ENCODE data around the gene CNGA3.

CNGA3 gene

GRCh38 chr2:98376996-98377395 lies 30.7 kb downstream of the CNGA3 start:
- no peak for DNase-seq (ENCODE audit: low read depth, low spot score)

GRCh38 chr2:98377544-98377943 lies 31.3 kb downstream of the CNGA3 start:
- no peak for DNase-seq (ENCODE audit: low read depth, low spot score)

DNA sequence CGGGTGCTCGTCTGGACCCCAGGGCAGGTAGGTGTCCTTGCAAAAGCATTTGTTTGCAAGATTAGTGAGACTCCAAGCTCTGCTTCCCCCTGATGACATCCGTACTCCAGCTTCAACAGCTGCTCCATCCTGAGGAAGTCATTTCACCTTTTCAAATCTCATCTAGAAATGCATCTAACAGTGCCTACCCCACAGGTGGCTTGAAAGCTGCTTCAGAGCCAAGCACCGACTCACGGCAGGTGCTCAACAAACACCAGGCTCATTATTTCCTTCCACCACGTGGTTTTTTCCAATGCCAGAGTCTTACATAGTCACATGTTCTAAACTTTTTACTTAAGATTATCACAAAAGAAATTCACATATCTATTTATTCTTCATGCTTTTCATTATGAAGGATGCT lies 31.9 kb downstream of the CNGA3 start:
- no peak for DNase-seq (ENCODE audit: low read depth, low spot score)

DNA sequence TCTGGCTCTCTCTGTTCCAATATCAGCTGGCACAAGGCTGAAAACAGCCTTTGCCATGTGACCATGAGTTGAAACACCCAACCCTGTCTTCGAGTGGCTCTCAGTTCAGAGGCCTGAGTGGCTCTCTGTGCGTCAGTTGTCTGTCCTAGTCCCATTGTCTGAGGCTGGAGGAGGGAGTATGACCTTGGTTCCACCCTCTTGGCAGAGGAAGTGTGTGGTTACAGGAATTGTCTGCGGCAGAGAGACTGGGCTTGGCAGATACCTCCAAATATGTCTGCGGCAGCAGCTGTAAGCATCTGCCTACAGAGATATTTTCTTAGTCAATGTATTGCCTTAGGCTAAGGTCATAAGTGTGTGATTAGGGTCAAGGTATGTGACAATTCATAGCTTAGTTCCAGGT lies 32.6 kb downstream of the CNGA3 start:
- DNase-seq (ENCODE audit: low read depth, low spot score): no peak

DNA sequence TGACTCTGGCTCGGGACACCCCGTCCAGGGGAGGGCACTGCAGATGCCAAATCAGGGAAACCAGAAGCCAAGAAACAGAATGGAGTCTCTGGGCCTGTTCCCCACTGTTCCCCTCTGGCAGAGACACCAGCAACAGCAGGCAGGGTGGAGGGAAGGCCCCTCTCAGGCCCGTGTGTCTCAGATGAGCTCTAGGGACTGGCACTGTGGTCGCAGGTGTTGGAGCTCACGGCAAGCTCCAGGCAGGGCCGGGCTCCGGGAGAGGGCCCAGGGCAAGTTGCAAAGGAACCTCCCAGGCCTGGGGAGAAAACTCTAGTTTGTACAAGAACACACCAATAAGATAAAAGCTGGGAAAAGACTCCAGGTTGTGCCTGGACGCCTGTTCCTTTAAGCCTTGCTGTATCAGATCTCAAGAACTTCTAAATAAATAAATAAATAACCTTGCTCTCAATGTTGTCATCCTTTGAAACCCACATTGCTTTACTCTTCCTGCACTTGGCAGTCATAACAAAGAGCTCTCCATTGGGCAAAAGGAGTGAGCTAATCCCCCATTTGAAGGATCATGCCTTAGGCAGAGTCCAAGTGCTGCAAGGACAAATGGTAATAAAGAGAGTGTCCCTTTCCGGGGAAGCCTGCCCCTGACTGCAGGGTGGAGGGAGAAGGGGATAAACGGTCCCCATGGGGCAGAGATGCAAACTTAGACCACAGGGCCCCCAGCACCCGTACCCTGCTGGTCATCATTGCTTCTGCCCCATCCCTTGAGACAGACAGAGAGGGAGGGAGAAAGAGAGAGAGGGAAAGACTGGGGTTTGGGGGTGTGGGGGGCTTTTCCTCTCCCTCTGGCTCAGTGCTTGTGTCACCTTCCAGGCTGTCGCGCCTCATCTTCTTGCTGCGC lies 33.3 kb downstream of the CNGA3 start:
- DNase-seq (ENCODE audit: low read depth, low spot score): no peak

DNA sequence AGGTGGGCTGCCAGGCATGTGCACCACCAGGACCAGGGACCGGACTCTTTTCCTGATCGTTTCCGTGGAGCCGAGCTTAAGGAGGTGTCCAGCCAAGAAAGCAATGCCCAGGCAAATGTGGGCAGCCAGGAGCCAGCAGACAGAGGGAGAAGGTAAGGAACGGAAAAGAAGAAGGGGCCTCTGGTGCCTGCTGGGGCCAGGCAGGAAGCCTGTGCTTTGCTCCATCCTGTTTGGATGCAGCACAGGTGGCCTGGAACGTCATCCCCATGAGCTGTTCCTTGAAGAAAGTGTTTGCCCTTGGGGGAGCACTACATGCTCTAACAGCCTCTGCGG lies 33.9 kb downstream of the CNGA3 start:
- DNase-seq (ENCODE audit: low read depth, low spot score): no peak

GRCh38 chr2:98381494-98381893 lies 35.2 kb downstream of the CNGA3 start:
- no peak for DNase-seq (ENCODE audit: low read depth, low spot score)

GRCh38 chr2:98382086-98382485 lies 35.8 kb downstream of the CNGA3 start:
- DNase-seq (ENCODE audit: low read depth, low spot score): no peak

DNA sequence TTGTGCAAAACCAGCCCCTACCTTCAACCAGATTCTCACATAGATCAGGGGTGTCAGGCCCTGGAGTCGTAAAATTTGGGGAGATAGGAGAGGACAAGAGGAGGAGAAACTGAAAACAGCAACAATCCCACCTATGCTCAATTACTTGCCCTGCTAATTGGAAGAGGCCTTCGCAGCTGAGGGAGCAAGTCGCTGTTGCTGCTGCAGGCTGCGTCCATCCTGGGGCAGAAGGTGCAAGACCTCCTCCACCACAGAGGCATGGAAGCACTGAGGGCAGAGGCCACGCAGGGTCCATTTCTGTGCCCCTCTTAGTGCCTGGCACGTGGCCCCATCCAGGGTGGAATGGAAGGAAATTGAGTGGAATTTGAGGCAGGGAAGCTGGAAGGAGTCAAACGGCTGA lies 36.5 kb downstream of the CNGA3 start:
- DNase-seq (ENCODE audit: low read depth, low spot score): no peak

DNA sequence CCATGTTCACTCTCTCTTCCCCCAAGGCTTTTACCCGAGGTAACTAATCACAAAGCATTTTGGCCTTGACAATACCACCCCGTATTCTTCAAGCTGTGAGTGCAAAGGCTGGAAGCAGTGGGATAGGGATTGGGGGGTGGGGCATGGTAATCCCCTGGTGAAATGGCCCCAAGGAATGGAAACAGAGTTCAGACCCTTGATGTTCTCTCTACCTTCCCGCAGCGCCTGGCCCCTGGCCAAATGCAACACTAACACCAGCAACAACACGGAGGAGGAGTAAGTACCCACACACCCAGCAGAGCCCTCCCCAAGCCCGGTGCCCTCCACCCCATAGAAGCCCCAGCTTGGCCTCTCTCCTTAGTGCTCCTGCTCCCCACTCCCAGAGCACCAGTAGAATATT lies 36.9 kb downstream of the CNGA3 start:
- DNase-seq (ENCODE audit: low read depth, low spot score): no peak

- DNase-seq (ENCODE audit: low read depth, low spot score): peak; percentile 38
These were observed 38.9 kb downstream of the CNGA3 start for GRCh38 chr2:98385050-98385699.

DNA sequence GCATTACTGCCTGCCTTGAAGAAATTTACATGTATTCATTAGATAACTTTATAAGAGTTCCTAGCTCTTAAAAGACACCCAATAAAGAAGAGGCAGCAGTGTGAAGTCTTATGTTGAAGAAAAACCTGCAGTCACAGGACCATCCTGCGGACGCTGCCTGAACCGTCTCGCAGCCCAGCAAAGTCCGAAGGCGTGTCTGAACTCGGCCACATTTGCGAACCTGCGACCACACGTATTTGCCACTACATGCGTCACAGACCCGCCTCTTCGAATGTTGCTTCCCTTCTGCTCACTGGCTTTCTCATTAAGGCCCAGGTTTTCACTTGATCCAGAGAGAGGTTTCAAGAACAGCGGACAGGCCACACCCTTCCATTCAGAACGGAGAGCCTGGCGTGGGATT lies 41.2 kb downstream of the CNGA3 start:
- DNase-seq (ENCODE audit: low read depth, low spot score): no peak

- DNase-seq (ENCODE audit: low read depth, low spot score): no peak
These were observed 41.8 kb downstream of the CNGA3 start for GRCh38 chr2:98388081-98388480.

DNA sequence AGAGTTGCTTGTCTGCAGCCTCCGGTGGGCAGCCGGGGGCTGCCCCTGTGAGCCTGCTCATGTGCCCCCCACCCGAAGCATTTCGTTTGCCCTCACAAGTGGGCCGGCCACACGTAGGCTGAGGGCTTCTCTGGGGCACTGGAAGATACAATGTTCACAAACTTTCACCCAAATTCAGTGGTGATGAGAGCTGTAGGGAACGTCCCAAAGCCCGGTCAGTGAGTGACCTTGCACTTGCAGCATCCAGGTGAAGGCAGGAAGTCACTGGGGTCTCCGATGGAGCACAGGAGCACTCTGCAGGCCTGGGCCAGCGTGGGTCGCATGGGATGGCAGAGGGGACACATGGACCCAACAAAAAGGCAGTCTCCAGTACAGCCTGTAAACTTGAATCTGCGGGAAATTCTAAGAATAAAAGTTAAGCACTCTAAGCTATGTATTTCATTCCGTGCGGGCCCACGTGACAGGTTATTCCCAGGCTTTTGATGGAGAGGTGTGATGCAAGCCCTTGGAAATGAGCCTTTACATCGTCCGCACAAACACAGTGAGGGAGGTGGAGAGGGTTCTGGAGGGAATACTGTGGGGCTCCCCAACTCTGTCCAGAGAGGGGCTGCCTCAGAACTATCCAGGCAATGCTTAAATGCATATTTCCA lies 42.5 kb downstream of the CNGA3 start:
- no peak for DNase-seq (ENCODE audit: low read depth, low spot score)

- DNase-seq (ENCODE audit: low read depth, low spot score): no peak
These were observed 43.0 kb downstream of the CNGA3 start for GRCh38 chr2:98389251-98389605.

DNA sequence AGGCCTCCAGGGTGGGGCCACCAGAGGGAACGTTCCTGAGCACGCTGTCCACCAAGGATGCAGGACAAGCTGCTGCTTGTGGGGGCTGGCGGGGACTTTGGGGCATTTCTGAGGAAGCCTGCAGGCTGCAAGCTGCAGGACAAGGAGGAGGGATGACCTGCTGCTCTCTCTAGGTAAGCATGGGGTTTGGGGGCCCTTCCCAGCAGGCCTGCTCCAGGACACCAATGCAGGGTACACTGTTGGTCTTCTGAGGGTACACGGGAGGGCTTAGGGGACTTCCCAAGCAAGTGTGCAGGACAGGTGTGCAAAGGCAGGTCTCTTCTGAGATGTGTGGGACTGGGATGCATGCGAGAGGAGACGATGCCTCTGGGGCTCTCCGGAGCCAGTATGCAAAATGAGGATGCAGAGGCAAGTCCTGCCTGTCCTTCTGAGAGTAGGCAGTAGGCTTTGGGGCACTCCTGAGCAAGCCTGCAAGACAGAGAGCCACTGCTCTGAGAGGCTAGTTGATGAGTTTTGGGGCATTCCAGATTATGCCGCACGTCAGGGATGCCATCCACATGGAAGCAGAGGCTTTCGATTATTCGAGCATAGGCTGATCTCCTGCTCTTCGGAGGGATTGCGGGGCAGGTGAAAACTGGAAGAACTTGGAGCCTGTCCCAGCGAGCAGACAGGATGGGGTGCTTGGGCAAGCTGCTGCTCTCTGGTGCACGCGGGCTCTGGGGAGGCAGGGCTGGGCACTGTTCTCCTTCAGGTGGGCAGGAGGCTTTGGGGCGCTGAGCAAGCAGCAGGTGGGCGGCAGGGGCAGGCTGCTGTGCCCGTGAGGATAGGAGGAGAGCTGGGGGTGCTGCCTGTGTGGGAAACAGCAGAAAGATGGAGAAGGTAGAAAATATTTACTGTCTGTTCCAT lies 44.6 kb downstream of the CNGA3 start:
- DNase-seq (ENCODE audit: low read depth, low spot score): no peak

GRCh38 chr2:98391581-98392270 lies 45.5 kb downstream of the CNGA3 start:
- DNase-seq (ENCODE audit: low read depth, low spot score): no peak

DNA sequence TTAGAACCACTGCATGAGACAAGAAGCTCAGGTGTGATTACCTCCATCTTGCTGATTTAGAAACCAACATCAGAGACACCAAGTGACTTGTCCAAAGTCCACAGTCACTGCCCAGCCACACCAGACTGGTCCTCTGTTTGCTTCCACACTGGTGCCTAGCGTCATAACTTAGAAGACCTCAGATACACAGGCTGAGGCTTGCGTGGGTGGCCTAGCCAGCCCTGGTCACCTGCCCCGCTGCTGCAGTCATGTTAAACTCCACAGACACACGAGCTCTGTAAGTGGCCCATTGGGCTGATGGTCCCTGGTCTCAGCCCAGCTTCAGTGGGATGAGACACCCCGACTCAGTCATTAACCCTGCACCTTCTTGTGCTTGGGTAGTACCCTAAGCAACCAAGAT lies 47.1 kb downstream of the CNGA3 start:
- no peak for DNase-seq (ENCODE audit: low read depth, low spot score)

- no peak for DNase-seq (ENCODE audit: low read depth, low spot score)
These were observed 48.4 kb downstream of the CNGA3 start for GRCh38 chr2:98394595-98395153.

GRCh38 chr2:98395977-98396376 lies 49.7 kb downstream of the CNGA3 start:
- DNase-seq (ENCODE audit: low read depth, low spot score): no peak

All from activated CD4-positive, CD25-positive, alpha-beta regulatory T cell treated with anti-CD3 and anti-CD28 coated beads, Interleukin-2, amount 50 U/mL, for 16 hours (primary cell).